ENCODE results near the gene TCEAL3. TPM values are rescaled to one million over a fixed set of nuclear protein-coding genes. Genes with fewer than 3 reads are reported as not detected.
A peak's percentile ranks its signal among the peaks of the same experiment; 100 is the strongest.

TCEAL3 gene, protein sequence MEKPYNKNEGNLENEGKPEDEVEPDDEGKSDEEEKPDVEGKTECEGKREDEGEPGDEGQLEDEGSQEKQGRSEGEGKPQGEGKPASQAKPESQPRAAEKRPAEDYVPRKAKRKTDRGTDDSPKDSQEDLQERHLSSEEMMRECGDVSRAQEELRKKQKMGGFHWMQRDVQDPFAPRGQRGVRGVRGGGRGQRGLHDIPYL
- total RNA-seq, result 1 to 10 TPM; 4.3 to 6.8 (median 5.8) TPM
- 4.5 TPM for total RNA-seq (2013)
- total RNA-seq, result 1.1 to 9.5 (median 6.0) reads per million in 29 experiments

DNA sequence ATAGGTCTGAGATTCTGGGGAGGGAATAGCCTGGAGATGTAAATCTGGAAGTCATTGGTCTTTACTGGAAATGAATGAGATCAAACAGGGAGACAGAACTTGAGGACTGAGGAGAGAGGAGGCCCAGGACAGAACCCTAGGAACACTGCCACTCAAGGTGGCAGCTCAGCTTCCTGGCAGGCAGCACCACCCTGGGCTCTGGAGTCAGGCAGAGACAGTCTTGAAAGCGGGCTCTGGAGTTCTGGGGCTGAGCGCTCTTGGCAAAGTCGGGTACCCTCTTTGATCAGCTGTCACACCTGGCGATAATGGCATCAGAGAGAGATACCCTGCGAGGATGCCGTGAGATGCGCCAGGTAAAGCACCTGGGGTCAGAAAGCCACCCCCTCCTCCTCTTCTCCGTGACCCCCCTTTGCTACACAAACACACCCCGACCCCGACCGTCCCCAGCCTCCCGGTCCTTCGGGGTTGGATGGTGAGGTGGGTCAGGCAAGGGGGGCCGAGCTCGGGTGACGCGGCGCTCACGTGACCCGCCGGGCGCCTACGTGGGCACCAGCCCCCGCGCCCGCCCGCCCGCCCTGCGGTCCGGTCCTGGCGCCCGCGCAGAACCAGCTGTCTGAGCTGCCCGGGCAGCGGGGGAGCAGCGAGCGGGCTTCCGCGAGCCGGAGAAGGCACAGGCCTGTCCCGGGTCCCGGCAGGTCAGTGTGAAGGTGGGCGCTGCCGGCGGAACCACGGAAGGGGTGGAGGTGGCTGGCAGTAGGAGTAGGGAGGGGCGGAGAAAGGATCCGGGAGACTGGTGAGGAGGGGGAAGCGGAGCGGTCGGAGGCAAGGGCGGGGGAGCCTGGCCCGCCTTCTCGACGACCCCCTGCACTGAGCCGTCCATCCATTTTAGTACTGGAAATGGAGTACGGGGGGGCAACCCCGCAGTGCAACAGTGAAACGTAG, at the start of gene TCEAL3:
TSS of gene TCEAL3 (plus strand) at position 600 of the 942 bp plus-strand sequence. CDS start 1,102 bp downstream, outside the sequence.
- ATAC-seq (replicated peaks in 1 of 4) (peak; percentile 71 to 86 (median 80)), DNase-seq (peak in 20 of 35 experiments; percentile 5 to 62 (median 28))
- H3K36me3 ChIP-seq (ENCODE audit: control insufficient read depth in 2 of 2, extremely low read depth in 1 of 2, insufficient read depth in 1 of 2, low read length in 1 of 2), result no peaks in the 10 kb centered on the region
- Mint-ChIP-seq H3K4me1 (peaks cover 0 to 9% (median 9%) of the 10 kb centered on the region in 3 donors), H3K9me3 (no peaks in the 10 kb centered on the region), H3K36me3 (peaks cover 4% of the 10 kb centered on the region), H3K27ac (peak within 1 kb of the TSS; percentile 65 to 72), H3K27me3 (peaks cover 3 to 29% of the 10 kb centered on the region in 2 donors), H3K4me3 (peak within 1 kb of the TSS; percentile 70 to 84 (median 82))
- WGBS (ENCODE audit: insufficient coverage), result 0% methylated on average over 15 of the region's 59 CpGs
- ChIA-PET CTCF (no interaction called here), POLR2A (interaction anchor here in 1 of 2 donors (0.5 kb wide), 1 partner anchor 61 kb away, joined by 3 read pairs; no protein-coding TSS in a partner anchor)
- H3K27ac ChIP-seq (ENCODE audit: low read length), result peak within 1 kb of the TSS; percentile 80
- H3K27me3 ChIP-seq (replicated peaks in 1 of 2; ENCODE audit: control insufficient read depth in 2 of 2, extremely low read depth in 1 of 2, insufficient read depth in 2 of 2, low read length in 1 of 2), result no peaks in the 10 kb centered on the region
- no peaks in the 10 kb centered on the region for H3K9me3 ChIP-seq
- peaks cover 0 to 10% of the 10 kb centered on the region in 2 experiments for H3K4me1 ChIP-seq (ENCODE audit: control insufficient read depth in 1 of 2, extremely low read depth in 1 of 2, insufficient read depth in 2 of 2, low read length in 2 of 2)
- peak within 1 kb of the TSS; percentile 57 to 78 for H3K4me3 ChIP-seq (ENCODE audit: control insufficient read depth in 1 of 2, extremely low read depth in 1 of 2, low read length in 1 of 2)

GRCh38 chrX:103560256-103560655, 47.5 kb upstream of the TCEAL3 start:
- POLR2A ChIA-PET, result interaction anchor here in 1 of 2 donors (0.6 kb wide), 1 partner anchor 25 kb away, joined by 9 read pairs; the partner anchor contains the start of gene TCEAL4
- no peak overlapping the region for H3K4me3 ChIP-seq (ENCODE audit: control insufficient read depth in 1 of 2, extremely low read depth in 1 of 2, low read length in 1 of 2)
- Mint-ChIP-seq H3K4me1 (no peaks in the 10 kb centered on the region), H3K27ac (no peak overlapping the region), H3K27me3 (peaks cover 4 to 35% of the 10 kb centered on the region in 2 donors), H3K36me3 (no peaks in the 10 kb centered on the region), H3K4me3 (no peak overlapping the region), H3K9me3 (no peaks in the 10 kb centered on the region)
- CTCF ChIA-PET, result interaction anchor here in 1 of 2 donors (0.6 kb wide), 1 partner anchor 245 kb away, joined by 3 read pairs; no protein-coding TSS in a partner anchor
- H3K36me3 ChIP-seq (ENCODE audit: control insufficient read depth in 2 of 2, extremely low read depth in 1 of 2, insufficient read depth in 1 of 2, low read length in 1 of 2), result no peaks in the 10 kb centered on the region
- no CpG with 5 or more reads among the region's 1 CpG for WGBS (ENCODE audit: insufficient coverage)
- ATAC-seq (replicated peaks in 1 of 4), result no peak
- no peak overlapping the region for H3K27ac ChIP-seq (ENCODE audit: low read length)
- no peaks in the 10 kb centered on the region for H3K4me1 ChIP-seq (ENCODE audit: control insufficient read depth in 1 of 2, extremely low read depth in 1 of 2, insufficient read depth in 2 of 2, low read length in 2 of 2)
- no peak for DNase-seq
- peaks cover 0 to 2% of the 10 kb centered on the region in 2 experiments for H3K27me3 ChIP-seq (replicated peaks in 1 of 2; ENCODE audit: control insufficient read depth in 2 of 2, extremely low read depth in 1 of 2, insufficient read depth in 2 of 2, low read length in 1 of 2)
- no peaks in the 10 kb centered on the region for H3K9me3 ChIP-seq

- Histone ChIP-seq H3K27ac (ENCODE audit: low read length) (no peak overlapping the region), H3K36me3 (ENCODE audit: control insufficient read depth in 2 of 2, extremely low read depth in 1 of 2, insufficient read depth in 1 of 2, low read length in 1 of 2) (no peaks in the 10 kb centered on the region), H3K9me3 (no peaks in the 10 kb centered on the region), H3K27me3 (replicated peaks in 1 of 2; ENCODE audit: control insufficient read depth in 2 of 2, extremely low read depth in 1 of 2, insufficient read depth in 2 of 2, low read length in 1 of 2) (no peaks in the 10 kb centered on the region), H3K4me1 (ENCODE audit: control insufficient read depth in 1 of 2, extremely low read depth in 1 of 2, insufficient read depth in 2 of 2, low read length in 2 of 2) (no peaks in the 10 kb centered on the region), H3K4me3 (ENCODE audit: control insufficient read depth in 1 of 2, extremely low read depth in 1 of 2, low read length in 1 of 2) (no peak overlapping the region)
- H3K36me3 Mint-ChIP-seq, result no peaks in the 10 kb centered on the region
- no CpG with 5 or more reads among the region's 2 CpGs for WGBS (ENCODE audit: insufficient coverage)
- POLR2A ChIA-PET, result no interaction called here
- no peak overlapping the region for H3K4me3 Mint-ChIP-seq
- CTCF ChIA-PET, result no interaction called here
- H3K4me1 Mint-ChIP-seq, result no peaks in the 10 kb centered on the region
- H3K27ac Mint-ChIP-seq, result no peak overlapping the region
- H3K27me3 Mint-ChIP-seq, result peaks cover 4 to 26% of the 10 kb centered on the region in 2 donors
- no peak for ATAC-seq (replicated peaks in 1 of 4)
- H3K9me3 Mint-ChIP-seq, result no peaks in the 10 kb centered on the region
- DNase-seq, result no peak
Observed at GRCh38 chrX:103562801-103563200, 45.0 kb upstream of the TCEAL3 start.

GRCh38 chrX:103565197-103565596, 42.6 kb upstream of the TCEAL3 start:
- Histone ChIP-seq H3K4me1 (ENCODE audit: control insufficient read depth in 1 of 2, extremely low read depth in 1 of 2, insufficient read depth in 2 of 2, low read length in 2 of 2) (no peaks in the 10 kb centered on the region), H3K36me3 (ENCODE audit: control insufficient read depth in 2 of 2, extremely low read depth in 1 of 2, insufficient read depth in 1 of 2, low read length in 1 of 2) (no peaks in the 10 kb centered on the region), H3K27me3 (replicated peaks in 1 of 2; ENCODE audit: control insufficient read depth in 2 of 2, extremely low read depth in 1 of 2, insufficient read depth in 2 of 2, low read length in 1 of 2) (no peaks in the 10 kb centered on the region), H3K4me3 (ENCODE audit: control insufficient read depth in 1 of 2, extremely low read depth in 1 of 2, low read length in 1 of 2) (no peak overlapping the region), H3K9me3 (no peaks in the 10 kb centered on the region), H3K27ac (ENCODE audit: low read length) (no peak overlapping the region)
- Mint-ChIP-seq H3K9me3 (no peaks in the 10 kb centered on the region), H3K27ac (no peak overlapping the region), H3K4me1 (no peaks in the 10 kb centered on the region), H3K36me3 (no peaks in the 10 kb centered on the region), H3K27me3 (peaks cover 2 to 20% of the 10 kb centered on the region in 2 donors), H3K4me3 (no peak overlapping the region)
- no peak for ATAC-seq (replicated peaks in 1 of 4)
- POLR2A ChIA-PET, result no interaction called here
- WGBS (ENCODE audit: insufficient coverage), result no CpG with 5 or more reads among the region's 4 CpGs
- CTCF ChIA-PET, result no interaction called here
- no peak for DNase-seq

DNA sequence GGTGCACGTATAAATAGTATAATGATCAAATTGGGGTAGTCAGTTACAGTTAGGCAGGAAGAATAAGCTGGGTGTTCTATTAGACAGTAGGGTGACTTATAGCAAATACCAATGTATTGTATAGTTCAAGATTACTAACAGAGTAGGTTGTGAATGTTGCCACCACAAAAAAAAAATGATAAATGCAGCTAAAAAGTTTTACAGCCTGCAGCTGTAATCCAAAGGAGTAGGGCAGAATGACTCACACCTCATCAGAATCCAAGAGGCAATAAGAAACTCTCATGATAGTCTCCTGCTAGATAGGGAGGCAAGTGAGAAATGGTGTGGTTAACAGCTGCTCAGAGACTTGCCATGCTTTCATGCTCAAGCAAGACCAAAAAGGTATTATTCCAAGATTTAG, 42.0 kb upstream of the TCEAL3 start:
- H3K27ac Mint-ChIP-seq, result no peak overlapping the region
- no CpG with 5 or more reads among the region's 1 CpG for WGBS (ENCODE audit: insufficient coverage)
- H3K27me3 ChIP-seq (replicated peaks in 1 of 2; ENCODE audit: control insufficient read depth in 2 of 2, extremely low read depth in 1 of 2, insufficient read depth in 2 of 2, low read length in 1 of 2), result no peaks in the 10 kb centered on the region
- H3K4me1 ChIP-seq (ENCODE audit: control insufficient read depth in 1 of 2, extremely low read depth in 1 of 2, insufficient read depth in 2 of 2, low read length in 2 of 2), result no peaks in the 10 kb centered on the region
- H3K27me3 Mint-ChIP-seq, result peaks cover 2 to 21% of the 10 kb centered on the region in 2 donors
- H3K4me3 Mint-ChIP-seq, result no peak overlapping the region
- H3K9me3 ChIP-seq, result no peaks in the 10 kb centered on the region
- CTCF ChIA-PET, result interaction anchor here in 1 of 2 donors (0.6 kb wide), 1 partner anchor 33 kb away, joined by 7 read pairs; no protein-coding TSS in a partner anchor
- H3K4me3 ChIP-seq (ENCODE audit: control insufficient read depth in 1 of 2, extremely low read depth in 1 of 2, low read length in 1 of 2), result no peak overlapping the region
- POLR2A ChIA-PET, result no interaction called here
- H3K4me1 Mint-ChIP-seq, result no peaks in the 10 kb centered on the region
- no peak for DNase-seq
- H3K9me3 Mint-ChIP-seq, result no peaks in the 10 kb centered on the region
- H3K27ac ChIP-seq (ENCODE audit: low read length), result no peak overlapping the region
- H3K36me3 Mint-ChIP-seq, result no peaks in the 10 kb centered on the region
- H3K36me3 ChIP-seq (ENCODE audit: control insufficient read depth in 2 of 2, extremely low read depth in 1 of 2, insufficient read depth in 1 of 2, low read length in 1 of 2), result no peaks in the 10 kb centered on the region
- no peak for ATAC-seq (replicated peaks in 1 of 4)

DNA sequence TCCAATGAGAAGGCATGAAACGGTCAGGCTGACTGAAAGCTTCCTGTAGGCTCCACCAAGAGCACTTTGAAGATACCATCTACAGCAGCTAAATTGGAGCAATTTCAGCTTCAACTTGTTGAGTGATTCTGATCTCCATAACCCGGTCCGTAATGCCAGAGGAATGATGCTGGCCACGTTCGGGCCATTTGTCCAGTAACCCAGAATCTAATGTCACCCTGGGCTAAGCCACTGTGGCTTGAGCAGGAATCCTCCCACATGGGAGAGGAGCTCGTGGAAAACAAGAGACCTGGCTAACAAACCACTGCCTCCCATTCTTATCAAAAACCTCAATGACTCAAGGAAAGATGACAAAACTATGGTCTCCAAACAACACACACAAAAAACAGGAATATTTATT, 36.6 kb upstream of the TCEAL3 start:
- Mint-ChIP-seq H3K27me3 (peaks cover 0 to 14% of the 10 kb centered on the region in 2 donors), H3K4me3 (no peak overlapping the region), H3K36me3 (no peaks in the 10 kb centered on the region), H3K27ac (no peak overlapping the region), H3K4me1 (no peaks in the 10 kb centered on the region), H3K9me3 (no peaks in the 10 kb centered on the region)
- DNase-seq (no peak), ATAC-seq (replicated peaks in 1 of 4) (no peak)
- Histone ChIP-seq H3K27ac (ENCODE audit: low read length) (no peak overlapping the region), H3K27me3 (replicated peaks in 1 of 2; ENCODE audit: control insufficient read depth in 2 of 2, extremely low read depth in 1 of 2, insufficient read depth in 2 of 2, low read length in 1 of 2) (peaks cover 0 to 2% of the 10 kb centered on the region in 2 experiments), H3K4me3 (ENCODE audit: control insufficient read depth in 1 of 2, extremely low read depth in 1 of 2, low read length in 1 of 2) (no peak overlapping the region), H3K36me3 (ENCODE audit: control insufficient read depth in 2 of 2, extremely low read depth in 1 of 2, insufficient read depth in 1 of 2, low read length in 1 of 2) (no peaks in the 10 kb centered on the region), H3K9me3 (no peaks in the 10 kb centered on the region), H3K4me1 (ENCODE audit: control insufficient read depth in 1 of 2, extremely low read depth in 1 of 2, insufficient read depth in 2 of 2, low read length in 2 of 2) (no peaks in the 10 kb centered on the region)
- ChIA-PET POLR2A (no interaction called here), CTCF (no interaction called here)
- 90% methylated on average over 4 of the region's 6 CpGs for WGBS (ENCODE audit: insufficient coverage)
